ENCODE data around the gene BLOC1S5. TPM values are rescaled to one million over a fixed set of nuclear protein-coding genes. Genes with fewer than 3 reads are reported as not detected.

Gene BLOC1S5
- 10 to 100 TPM in 7 of 9 donors, 1 to 10 TPM in 2; 8.5 to 27.7 (median 16.1) TPM for total RNA-seq
- polyA plus RNA-seq, result 10 to 100 TPM in 1 of 3 donors, 1 to 10 TPM in 2; 5.3 to 15.2 (median 7.3) TPM
- long read RNA-seq, donor 1, transcript BLOC1S5-202 (5 exons, 2,684 nt), result major isoform, 6 of 9 reads
- long read RNA-seq, donor 1, partial matches to known transcripts, result 0 of 9 reads
- long read RNA-seq, donor 1, other reads (novel, unspliced or antisense), result 0 of 9 reads
- long read RNA-seq, donor 2, transcript BLOC1S5-202 (5 exons, 2,684 nt), result major isoform, 5 of 6 reads
- long read RNA-seq, donor 2, partial matches to known transcripts, result 0 of 6 reads
- long read RNA-seq, donor 2, other reads (novel, unspliced or antisense), result 0 of 6 reads
- long read RNA-seq, donor 3, transcript BLOC1S5-202 (5 exons, 2,684 nt), result major isoform, 6 of 6 reads
- long read RNA-seq, donor 3, partial matches to known transcripts, result 0 of 6 reads
- long read RNA-seq, donor 3, other reads (novel, unspliced or antisense), result 0 of 6 reads
- long read RNA-seq, donor 4, transcript BLOC1S5-202 (5 exons, 2,684 nt), result major isoform, 6 of 9 reads
- long read RNA-seq, donor 4, partial matches to known transcripts, result 0 of 9 reads
- long read RNA-seq, donor 4, other reads (novel, unspliced or antisense), result 3 of 9 reads
- long read RNA-seq, donor 5, transcript BLOC1S5-202 (5 exons, 2,684 nt), result major isoform, 35 of 46 reads
- long read RNA-seq, donor 5, partial matches to known transcripts, result 1 of 46 reads
- long read RNA-seq, donor 5, other reads (novel, unspliced or antisense), result 7 of 46 reads
- long read RNA-seq, donor 6, transcript BLOC1S5-202 (5 exons, 2,684 nt), result major isoform, 6 of 6 reads
- long read RNA-seq, donor 6, partial matches to known transcripts, result 0 of 6 reads
- long read RNA-seq, donor 6, other reads (novel, unspliced or antisense), result 0 of 6 reads
- long read RNA-seq, donor 7, partial matches to known transcripts, result 0 of 2 reads
- long read RNA-seq, donor 7, other reads (novel, unspliced or antisense), result 0 of 2 reads
- long read RNA-seq, donor 8, transcript BLOC1S5-202 (5 exons, 2,684 nt), result major isoform, 12 of 16 reads
- long read RNA-seq, donor 8, partial matches to known transcripts, result 0 of 16 reads
- long read RNA-seq, donor 8, other reads (novel, unspliced or antisense), result 0 of 16 reads
- long read RNA-seq, donor 9, partial matches to known transcripts, result 0 of 5 reads
- long read RNA-seq, donor 9, other reads (novel, unspliced or antisense), result 0 of 5 reads
- long read RNA-seq, donor 10, transcript BLOC1S5-202 (5 exons, 2,684 nt), result major isoform, 7 of 8 reads
- long read RNA-seq, donor 10, partial matches to known transcripts, result 0 of 8 reads
- long read RNA-seq, donor 10, other reads (novel, unspliced or antisense), result 0 of 8 reads

GRCh38 chr6:8063761-8064637, at the start of gene BLOC1S5:
BLOC1S5 (minus strand) TSS chr6:8064389; CDS start chr6:8064376, 13 bp downstream.
- no peaks in the 10 kb centered on the region for H3K27me3 ChIP-seq
- intact Hi-C loops (cut with DNase I), result no loop called here
- peaks cover 0 to 12% of the 10 kb centered on the region in 2 donors for H3K36me3 ChIP-seq (replicated peaks in 1 of 2)
- DNase-seq, result peak; percentile 95 to 99 (median 98)
- peak within 1 kb of the TSS; percentile 25 to 90 (median 65) for H3K4me3 ChIP-seq
- WGBS, 4 donors, result 0 to 1% (median 0%) methylated on average over 16 to 64 of the region's 64 CpGs
- peaks cover 0 to 16% of the 10 kb centered on the region in 2 donors for H3K4me1 ChIP-seq (replicated peaks in 1 of 2)
- TF ChIP-seq CTCF (IDR thresholded peaks at IDR 0.05) (peak in 4 of 6 experiments; percentile 2 to 21 (median 11)), POLR2A (IDR thresholded peaks at IDR 0.05) (peak; percentile 33 to 67)
- H3K27ac ChIP-seq, result peak within 1 kb of the TSS in 4 of 5 donors; percentile 61 to 91 (median 80)
- H3K9me3 ChIP-seq (replicated peaks in 1 of 3), result no peaks in the 10 kb centered on the region

- Histone ChIP-seq H3K4me1 (replicated peaks in 1 of 2) (no peaks in the 10 kb centered on the region), H3K36me3 (replicated peaks in 1 of 2) (no peaks in the 10 kb centered on the region), H3K27ac (no peak overlapping the region), H3K9me3 (replicated peaks in 1 of 3) (no peaks in the 10 kb centered on the region), H3K4me3 (no peak overlapping the region), H3K27me3 (no peaks in the 10 kb centered on the region)
- TF ChIP-seq CTCF (IDR thresholded peaks at IDR 0.05) (no peak), POLR2A (IDR thresholded peaks at IDR 0.05) (no peak)
- 54 to 67% (median 64%) methylated on average over 4 of the region's 4 CpGs for WGBS, 4 donors
- intact Hi-C loops (cut with DNase I), result no loop called here
- no peak for DNase-seq
Observed at GRCh38 chr6:8113131-8113654, 49.0 kb upstream of the BLOC1S5 start.

DNA sequence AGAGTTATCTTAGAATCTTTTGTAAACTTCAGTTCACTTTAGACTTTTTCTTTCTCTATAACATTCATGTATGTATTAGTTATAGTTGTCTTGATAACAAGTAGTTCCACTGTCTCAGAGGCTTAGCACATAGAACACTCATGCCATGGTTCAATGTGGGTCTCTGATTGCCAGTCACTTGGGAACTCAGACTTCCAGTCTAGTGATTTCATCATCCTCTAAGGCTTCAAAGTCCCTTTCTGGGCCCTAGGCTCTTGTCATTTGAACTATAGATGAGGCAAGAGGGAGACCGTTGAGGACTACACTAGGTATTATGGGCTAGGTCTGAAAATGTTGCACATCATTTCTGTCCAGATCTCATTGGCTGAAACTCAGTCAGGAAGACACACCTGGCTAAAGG, 46.5 kb upstream of the BLOC1S5 start:
- no peak overlapping the region for H3K4me3 ChIP-seq
- no peaks in the 10 kb centered on the region for H3K36me3 ChIP-seq (replicated peaks in 1 of 2)
- no peak for DNase-seq
- TF ChIP-seq POLR2A (IDR thresholded peaks at IDR 0.05) (no peak), CTCF (IDR thresholded peaks at IDR 0.05) (no peak)
- no peaks in the 10 kb centered on the region for H3K9me3 ChIP-seq (replicated peaks in 1 of 3)
- intact Hi-C loops (cut with DNase I), result no loop called here
- 57 to 77% (median 71%) methylated on average over 1 of the region's 1 CpG for WGBS, 4 donors
- H3K4me1 ChIP-seq (replicated peaks in 1 of 2), result no peaks in the 10 kb centered on the region
- H3K27me3 ChIP-seq, result no peaks in the 10 kb centered on the region
- H3K27ac ChIP-seq, result no peak overlapping the region

Data from adrenal gland (tissue), 19 donors.